ENCODE data around the gene TMEM115.

The TMEM115 gene

DNA sequence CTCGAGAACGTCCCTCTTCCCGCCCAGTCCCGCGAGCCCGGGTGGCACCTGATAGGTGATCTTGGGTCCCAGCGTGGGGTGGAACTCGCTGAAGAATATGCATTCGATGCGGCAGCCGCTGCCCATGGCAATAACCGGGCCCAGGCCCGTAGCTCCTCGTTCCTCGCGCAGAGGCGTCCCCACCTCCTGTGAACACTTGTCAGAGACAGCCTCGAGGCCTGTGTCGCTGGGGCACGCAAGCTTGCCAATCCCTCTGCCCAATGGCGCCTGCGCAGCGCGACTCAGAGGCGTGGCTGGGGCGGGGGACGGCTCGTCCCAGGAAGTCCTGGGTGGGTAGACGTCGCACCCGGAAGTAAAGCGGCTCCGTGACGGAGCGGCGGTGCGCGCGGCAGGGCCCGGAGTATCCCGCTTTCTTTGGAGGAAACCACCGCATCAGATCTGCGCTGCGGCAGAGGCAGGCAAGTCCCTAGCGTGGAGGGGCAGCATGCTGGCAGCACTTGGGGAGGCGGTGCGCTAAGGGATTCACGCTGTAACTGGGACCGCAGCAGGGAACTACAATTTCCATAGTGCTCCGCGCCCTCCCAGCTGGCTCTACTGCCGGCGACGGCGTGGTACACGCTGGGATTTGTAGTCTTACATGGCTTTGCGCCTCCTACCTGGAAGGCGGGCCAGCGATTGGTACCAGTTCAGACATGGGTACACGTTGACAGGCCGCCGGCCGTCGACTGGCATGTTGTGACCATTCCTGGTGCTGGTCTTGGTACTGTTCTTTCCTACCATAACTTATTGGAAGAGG lies 8.6 kb downstream of the TMEM115 start, which contains the start of the genes CYB561D2 and NPRL2:
Gene CYB561D2 (plus strand): TSS at position 336 of the 796 bp plus-strand sequence. CDS start 572 bp downstream, outside the sequence.
Gene NPRL2 (minus strand): TSS at position 249 of the 796 bp plus-strand sequence. CDS start 123 bp downstream, at position 126.
- DNase-seq = peak; percentile 99

DNA sequence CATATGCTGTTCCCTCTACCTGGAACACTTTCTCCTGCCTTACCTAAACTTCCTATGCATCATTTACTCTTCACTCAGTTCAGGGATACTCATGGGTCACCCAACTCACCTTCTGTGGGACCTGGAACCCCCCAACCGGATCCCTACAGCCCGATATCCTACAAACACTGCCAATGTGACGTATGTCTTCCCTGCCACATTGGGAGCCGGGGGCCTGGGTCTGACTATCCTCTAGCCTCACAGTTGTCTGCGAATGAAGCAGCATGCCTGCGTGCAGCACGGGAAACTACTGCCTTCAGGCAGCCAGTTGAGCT lies 9.2 kb downstream of the TMEM115 start:
- no peak for DNase-seq

DNA sequence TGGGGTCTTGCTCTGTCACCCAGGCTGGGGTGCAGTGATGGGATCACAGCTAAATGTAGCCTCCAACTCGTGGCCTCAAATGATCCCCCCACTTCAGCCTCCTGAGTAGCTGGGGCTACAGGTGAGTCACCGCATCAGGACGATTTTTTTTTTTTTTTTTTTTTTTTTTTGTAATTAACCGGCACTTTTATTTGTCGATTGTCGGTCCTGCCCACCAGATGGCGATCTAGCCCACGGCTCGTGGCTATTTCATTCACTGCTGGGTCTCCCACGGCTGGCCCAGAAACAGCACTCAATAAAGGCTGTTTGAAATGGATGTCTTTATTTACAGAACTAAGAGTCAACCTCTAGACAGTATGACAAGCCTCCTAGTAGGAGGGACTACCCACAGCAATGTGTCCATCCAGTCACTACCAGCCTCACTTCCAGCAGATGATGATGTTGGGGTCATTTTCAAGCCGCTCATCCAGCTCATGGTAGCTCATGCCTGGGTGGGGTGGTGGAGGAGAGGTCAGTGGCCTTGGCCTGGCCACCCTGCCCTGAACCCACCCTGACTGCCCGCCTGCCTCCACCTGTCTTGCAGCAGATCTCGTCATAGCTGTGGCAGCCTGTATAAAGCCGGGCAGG lies 12.0 kb downstream of the TMEM115 start:
- DNase-seq = peak; percentile 71

DNA sequence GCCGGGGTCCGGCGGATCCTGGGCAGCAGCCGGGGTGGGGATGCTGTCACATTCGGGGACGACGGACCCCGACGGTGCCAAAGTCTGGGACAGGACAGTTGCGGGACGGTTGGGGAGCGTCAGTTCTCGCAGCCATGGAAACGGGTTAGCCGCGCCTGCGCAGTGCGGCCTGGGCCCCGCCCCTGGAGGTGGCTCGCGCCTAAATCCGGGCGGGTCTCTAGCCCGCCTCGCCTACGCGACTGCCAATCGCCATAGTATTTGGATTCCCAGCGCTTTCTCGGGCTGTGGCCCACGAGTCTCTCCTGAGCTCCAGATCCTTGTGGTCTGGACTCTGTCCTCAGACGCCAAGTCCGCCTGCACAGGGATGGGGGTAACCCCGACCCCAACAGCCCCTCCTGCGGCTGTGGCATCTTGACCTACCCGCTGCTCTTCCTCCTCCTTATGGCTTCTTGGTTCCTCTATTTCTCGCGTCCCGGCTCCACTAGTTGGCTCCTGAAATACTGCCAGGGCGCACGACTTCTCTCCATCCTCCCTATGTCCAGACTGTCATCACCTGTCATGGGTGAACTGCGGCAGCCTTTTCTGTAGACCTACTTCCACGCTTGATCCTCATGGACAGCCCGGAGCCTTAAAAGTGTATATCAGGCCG lies 13.6 kb downstream of the TMEM115 start, which contains the start of gene ZMYND10:
Gene ZMYND10 (minus strand): TSS at position 147 of the 649 bp plus-strand sequence. CDS start 153 bp downstream, outside the sequence.
- peak; percentile 61 for DNase-seq

DNA sequence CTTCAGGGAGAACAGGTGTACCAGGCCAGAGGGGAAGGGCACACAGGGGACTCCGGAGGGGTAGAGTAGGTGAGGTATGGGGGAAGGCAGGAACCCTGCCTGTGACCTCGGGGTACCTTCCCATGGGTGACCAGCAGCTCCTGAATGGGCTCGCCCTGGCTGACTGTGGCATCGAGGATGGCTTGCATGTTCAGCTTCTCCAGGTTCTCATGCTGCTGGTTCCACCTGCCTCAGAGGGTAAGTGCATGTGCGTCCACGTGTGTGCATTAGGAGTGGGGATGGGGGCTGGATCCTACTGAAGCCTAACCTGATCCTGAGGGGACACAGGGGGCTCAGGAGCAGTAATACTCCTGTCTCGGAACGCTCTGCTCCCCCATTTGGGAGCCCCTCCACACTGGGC lies 14.3 kb downstream of the TMEM115 start:
- no peak for DNase-seq

DNA sequence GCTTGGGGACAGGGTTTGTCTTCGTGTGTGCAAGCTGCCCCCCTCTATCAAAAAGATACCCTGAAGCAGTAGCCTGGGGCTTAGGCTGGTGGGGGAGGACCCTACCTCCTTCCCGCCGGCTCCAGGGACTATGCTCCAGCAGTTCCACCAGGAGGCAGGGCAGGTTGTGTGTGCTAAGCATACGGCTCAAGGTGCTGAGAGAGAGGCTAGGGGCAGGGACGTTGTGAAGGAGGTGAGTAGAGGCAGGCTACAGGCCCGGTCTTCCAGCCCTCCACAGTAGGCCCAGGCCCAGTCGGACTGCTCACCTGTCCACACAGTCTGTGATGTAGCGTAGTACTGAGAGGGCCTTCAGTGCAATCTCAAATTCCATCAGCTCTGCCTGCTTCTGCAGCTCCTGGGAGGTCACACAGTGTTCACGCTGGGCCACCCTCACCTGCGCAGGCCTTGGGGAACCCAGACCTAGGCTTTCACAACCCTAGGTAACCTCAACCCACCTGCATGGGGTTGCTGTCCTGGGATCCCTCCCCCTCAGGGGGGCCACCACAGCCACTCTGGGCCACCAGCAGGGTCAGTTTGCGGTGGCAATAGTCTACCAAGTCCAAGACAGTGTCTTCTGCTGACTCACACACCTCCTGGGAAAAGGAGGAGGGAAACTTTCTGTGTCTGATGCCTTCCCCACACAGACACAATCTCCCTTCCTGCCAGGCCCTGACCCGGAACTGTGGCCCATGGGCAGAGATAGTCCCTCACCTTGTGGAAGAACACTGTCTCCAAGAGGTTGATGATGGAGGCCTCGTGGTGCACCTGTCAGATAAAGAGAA lies 16.3 kb downstream of the TMEM115 start:
- no peak for DNase-seq

DNA sequence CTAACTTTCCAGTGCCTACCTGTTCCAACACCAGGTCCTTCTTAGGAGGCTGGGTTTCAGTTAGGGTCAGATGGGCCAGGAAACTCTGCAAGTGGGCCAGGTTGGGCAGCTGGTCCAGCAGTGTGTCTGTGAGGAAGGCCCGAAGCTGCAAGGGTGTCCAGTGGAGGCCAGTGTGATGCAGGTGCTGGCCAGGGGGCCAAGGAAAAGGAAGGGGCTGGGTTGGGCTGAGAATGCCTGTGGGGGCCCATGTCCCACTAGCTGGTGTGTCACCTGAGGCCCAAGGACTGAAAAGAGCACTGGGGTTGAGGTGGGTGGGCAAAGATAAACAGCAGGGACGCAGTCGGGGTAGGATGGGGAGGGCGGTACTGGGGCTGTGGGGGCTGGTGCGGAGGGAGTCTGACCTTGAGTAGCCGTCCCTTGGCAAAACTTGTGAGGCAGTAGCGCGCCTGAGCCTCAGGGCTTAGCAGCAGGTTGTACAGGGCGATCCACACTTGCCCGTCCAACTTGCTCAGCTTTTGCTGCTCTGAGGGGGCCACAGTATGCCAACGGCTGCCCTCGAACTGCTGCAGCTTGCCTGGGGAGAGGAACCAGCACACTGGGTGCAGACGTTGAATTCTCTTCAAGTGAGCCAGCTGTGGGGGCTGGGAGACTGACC lies 17.2 kb downstream of the TMEM115 start:
- DNase-seq = no peak

DNA sequence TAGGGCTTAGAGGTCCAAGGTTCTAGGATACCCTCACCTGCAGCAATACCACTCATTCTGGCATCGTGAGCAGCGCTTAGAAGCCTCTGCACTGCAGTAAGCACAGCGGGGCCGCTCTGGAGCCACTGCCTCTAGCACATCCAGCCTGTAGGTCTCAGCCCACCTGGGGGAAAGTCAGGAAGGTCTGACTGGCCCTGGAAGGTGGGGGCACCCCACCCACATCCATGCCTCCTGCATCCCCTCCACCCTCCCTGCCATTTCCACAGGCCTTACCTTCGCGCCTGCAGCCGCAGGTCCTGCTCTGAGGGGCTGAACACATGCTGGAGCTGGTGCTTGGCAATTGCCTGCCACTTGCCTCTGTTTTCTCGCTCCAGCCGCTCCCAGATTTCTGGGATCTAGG lies 17.8 kb downstream of the TMEM115 start:
- DNase-seq = no peak

DNA sequence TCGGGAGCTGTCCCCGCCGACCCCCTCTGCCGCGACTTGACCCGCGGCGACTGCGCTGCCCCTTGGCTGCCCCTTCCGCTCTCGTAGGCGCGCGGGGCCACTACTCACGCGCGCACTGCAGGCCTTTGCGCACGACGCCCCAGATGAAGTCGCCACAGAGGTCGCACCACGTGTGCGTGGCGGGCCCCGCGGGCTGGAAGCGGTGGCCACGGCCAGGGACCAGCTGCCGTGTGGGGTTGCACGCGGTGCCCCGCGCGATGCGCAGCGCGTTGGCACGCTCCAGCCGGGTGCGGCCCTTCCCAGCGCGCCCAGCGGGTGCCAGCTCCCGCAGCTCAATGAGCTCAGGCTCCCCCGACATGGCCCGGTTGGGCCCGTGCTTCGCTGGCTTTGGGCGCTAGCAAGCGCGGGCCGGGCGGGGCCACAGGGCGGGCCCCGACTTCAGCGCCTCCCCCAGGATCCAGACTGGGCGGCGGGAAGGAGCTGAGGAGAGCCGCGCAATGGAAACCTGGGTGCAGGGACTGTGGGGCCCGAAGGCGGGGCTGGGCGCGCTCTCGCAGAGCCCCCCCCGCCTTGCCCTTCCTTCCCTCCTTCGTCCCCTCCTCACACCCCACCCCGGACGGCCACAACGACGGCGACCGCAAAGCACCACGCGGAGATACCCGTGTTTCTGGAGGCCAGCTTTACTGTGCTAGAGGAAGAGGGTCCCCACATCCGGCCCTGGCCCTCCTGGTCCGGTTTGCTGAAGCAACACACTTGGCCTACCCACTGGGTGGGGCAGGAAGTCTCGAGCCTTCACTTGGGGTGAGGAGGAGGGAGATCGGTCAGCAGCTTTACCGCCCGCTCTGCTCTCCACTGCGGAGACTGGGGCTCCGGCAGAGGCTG lies 18.6 kb downstream of the TMEM115 start, which contains the start of gene RASSF1:
Gene RASSF1 (minus strand): TSS at position 389 of the 882 bp plus-strand sequence. CDS start 31 bp downstream, at position 358.
- peak; percentile 45 for DNase-seq

DNA sequence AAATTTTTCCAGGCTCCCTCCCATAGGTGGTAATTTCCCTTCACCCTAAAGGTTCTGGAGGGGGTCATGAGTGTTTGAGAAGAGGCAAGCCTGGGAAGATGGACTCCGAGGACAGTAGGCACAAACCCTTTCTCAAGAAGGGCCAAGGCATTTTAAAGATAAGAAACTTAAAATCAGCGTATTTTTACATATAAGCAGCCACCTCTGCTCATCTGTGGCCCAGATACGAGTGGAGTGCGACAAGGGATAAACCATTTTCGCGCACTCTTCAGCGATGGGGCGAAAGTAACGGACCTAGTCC lies 19.2 kb downstream of the TMEM115 start:
- no peak for DNase-seq

DNA sequence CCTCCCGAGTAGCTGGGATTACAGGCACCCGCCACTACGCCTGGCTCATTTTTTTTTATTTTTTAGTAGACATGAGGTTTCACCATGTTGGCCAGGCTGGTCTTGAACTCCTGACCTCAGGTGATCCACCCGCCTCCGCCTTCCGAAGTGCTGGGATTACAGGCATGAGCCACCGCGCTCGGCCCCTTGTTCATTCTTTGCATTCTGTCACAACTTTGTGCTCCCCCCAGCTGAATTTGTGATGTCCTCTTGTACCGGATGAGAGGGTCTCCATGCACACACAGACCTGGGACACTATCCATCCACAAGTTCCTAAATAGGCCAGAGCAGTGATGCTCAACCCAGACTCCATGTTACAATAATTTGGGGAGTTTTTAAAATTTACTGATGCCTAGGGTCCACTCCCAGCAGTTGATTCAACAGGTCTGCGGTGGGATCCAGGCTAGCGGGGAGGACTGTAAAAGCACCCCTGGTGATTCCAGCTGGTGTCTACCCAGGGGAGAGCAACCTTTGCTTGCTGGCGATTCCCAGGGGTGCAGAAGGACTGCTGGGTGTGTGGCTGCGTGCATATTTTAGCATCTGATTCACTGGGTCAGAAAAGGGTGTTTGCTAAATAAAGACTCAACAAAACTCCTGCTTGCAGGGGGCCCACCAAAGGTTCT lies 19.7 kb downstream of the TMEM115 start:
- no peak for DNase-seq

DNA sequence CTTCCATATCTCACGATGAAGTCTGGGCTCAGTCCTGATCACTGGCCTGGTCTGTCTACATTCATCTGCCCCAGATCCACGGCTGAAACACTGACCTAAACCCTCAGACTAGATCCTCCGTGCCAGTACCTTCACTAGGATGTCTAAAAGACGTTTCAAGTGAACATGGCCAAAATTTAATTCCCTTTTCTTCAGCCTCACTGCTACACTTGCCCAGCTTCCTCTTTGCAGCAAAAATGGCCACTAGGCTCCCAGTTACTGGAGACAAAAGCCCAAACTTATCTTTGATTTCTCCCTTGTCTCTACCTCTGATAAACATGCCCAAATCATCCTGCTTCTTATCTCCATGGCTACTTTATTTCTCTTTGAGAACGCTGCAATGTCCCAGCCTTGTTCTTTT lies 20.4 kb downstream of the TMEM115 start:
- DNase-seq = no peak

DNA sequence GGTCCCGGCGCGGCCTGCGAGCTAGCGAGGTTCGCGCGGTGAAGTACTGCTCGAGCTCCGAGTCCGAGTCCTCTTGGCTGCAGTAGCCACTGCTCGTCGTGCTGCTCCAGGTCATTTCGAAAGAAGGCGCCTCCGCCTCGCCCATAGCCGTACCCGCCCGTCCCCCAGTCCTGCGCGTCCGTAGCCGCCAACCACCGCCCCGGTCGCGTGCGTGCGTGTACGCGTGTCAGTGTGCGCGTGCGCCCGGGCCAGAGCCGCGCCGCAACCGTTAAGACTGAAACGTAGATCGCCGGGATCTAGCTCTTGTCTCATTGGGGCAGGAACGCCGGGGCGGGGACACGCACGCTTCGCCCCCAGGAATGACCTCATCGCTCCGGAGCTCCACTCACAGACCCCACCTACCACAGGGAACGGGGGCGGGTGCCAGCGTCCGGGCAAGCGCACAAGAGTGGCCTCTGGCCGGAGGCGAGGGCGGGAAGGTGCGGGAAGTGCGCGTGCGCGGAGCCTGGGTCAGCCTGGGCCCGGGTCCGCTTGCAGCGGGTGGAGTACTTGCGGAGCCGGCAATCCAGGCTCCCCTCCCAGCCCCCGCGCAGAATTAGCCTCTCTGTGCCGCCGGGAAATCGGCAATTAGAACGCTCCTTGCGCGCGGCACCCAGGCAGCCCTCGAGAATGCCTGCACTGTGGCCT lies 22.0 kb downstream of the TMEM115 start:
- DNase-seq = peak; percentile 96

DNA sequence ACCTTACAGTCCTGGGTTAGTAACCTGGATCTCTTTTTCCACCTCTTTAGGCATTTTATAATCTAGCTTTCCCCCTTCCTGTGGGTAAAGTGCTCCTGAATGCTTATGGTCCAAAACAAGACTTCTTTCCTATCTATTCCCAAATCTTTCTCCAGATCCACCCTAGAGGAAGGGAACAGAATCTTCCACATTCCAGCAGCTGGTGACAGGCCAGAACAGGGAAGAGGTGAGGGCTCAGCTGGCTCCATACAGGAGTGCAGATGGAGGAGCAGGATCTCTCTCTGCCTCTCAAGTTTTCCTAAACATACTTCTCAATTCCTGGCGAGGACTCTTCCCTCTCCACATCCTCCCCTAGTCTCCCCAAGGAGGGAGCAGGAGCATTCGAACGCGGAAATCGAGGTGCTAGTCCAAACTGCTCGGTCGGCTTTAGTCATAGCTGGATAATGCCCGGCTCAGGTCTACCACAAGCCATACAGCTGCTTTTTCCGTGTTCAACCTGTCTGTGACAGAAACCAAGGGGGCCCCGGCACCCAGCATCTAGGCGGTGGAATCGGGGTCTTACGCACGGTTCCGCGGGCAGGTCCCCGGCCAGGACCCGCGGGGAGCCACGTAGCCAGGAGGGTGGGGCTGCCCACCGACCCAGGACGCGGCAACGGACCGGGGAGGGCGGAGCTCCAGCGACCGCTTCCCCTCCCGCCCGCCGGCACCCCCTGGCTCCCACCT lies 22.7 kb downstream of the TMEM115 start:
- DNase-seq = peak; percentile 76

DNA sequence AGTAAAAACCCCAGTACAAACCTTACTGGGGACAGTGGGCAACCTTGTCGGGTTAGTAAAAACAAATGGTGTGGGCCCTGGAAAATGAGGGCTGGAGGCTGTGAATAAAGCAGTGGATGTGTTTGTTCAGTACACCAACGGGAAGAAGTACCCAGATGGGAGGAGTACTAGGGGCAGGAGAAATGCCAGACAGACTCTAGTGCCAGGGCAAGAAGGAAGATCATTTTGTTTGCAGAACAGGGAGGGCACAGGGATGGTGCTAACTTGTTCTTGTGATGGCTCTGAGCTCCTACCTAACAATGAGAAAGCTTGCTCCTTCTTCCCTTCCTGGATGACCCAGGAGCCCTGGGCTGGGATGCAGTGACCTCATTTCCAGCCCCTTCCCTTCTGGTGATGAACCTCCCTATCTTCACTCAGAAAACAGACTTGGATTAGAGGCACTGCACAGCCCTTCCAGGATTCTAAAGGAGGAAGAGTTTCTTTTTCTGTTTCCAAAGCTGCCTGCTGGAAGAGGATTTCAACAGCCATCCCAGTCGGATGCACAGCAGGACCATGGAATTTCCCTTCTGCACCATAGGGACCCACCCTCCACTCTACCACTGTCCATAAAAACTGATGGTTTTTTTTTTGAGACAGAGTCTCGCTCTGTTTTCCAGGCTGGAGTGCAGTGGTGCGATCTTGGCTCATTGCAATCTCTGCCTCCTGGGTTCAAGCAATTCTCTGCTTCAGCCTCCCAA lies 24.8 kb downstream of the TMEM115 start:
- DNase-seq = no peak

DNA sequence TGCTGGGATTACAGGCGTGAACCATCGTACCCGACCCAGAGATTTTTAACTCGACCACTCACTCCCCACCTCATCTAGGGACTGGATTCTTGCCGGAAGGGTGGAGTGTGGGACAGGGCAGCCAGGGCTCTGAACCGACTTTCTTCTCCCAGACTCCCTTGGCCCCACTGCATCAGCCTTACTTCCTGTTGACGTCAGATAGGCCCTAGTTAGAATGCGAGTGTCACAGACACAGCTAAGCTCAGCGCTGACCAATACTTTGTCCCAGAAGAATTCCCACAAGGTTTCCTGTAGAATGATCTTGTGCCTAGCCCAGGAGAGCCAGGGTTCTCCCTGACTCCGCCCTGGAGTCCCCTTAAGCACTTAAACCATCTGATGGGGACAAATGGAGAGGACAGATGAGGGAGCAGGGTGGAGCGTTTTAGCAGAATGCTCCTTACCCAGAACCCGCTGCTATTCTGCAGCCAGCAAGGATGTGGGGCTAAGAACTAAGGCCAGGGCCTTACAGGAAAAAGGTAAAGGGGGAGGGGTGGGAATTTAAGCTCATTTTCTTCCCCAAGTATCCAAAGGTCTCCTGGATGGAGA lies 25.5 kb downstream of the TMEM115 start:
- no peak for DNase-seq

DNA sequence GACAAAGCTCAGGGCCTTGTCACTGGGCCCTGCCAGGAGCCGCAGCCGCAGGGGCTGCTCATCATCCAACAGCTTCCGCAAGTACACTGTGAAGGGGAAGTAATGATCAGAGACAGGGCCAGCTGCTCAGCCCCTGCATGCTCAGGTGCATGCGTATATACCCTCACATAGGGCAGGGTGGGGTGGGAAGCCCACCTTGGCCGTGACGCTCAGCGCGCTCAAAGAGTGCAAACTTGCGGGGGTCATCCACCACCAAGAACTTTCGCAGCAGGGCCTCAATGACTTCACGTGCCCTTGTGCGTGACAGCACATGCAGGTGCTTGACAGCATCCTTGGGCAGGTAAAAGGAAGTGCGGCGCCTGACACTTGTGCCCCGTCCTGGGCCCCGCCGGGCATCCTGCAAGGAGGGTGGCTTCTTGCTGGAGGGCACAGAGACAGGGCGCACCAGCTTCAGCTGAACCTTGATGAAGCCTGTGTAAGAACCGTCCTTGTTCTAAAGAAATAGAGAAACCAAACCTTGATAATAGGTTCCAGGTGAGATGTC lies 27.9 kb downstream of the TMEM115 start:
- no peak for DNase-seq

DNA sequence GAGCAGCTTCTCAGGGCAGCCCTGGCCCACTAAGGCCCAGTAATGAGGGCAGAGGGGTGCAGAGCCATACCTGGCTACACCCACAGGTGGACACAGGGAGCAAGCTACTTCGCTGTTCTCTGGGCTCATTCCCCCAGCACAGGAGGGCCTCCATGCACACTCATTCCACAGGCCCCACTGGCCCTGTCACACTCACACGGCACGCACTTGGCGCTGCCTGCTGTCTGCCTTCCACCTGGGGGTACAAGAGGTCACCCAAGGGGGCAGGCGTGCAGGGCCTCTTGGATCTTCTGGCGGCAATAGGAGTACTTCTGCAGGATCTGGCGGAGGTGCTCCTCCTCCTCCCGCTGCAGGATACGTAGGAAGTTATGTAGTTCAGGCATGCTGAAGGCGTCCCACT lies 29.0 kb downstream of the TMEM115 start:
- DNase-seq = no peak

All from stimulated activated naive CD4-positive, alpha-beta T cell treated with Interleukin-2 at 50 U/mL for 16 hours (primary cell).